Effector memory CD8-positive, alpha-beta T cell (primary cell): ENCODE data around the gene HIF1A.
A peak's percentile ranks its signal among the peaks of the same experiment; 100 is the strongest.
"Not testable (repeated sequence)": the region's sequence is repeated elsewhere in the genome, so short reads cannot be mapped to it uniquely, and the experiment has no call there.

ENCODE experiments used
- ATAC-seq: fragments of 150-1000 bp; cut with Tn5 transposase; replicated peaks from 2 replicates; pipeline ENCODE4 v1.10.0; 2021; ENCODE audit warnings: mild to moderate bottlenecking, moderate library complexity
- DNase-seq, 3 experiments: peaks; one replicate each; pipeline ENCODE4 v3.0.0; 2021
- H3K27ac Mint-ChIP-seq, 2 donors: one replicate each; pipeline ENCODE4 v1.8.0; 2022; ENCODE audit warnings: mild to moderate bottlenecking in 2 of 2, mixed read lengths in 2 of 2, moderate library complexity in 2 of 2
- H3K27me3 Mint-ChIP-seq, 2 donors: one replicate each; pipeline ENCODE4 v1.8.0; 2022; ENCODE audit warnings: mixed read lengths in 2 of 2
- H3K36me3 Mint-ChIP-seq: one replicate; pipeline ENCODE4 v1.8.0; 2022; ENCODE audit warnings: mild to moderate bottlenecking, moderate library complexity, mixed read lengths; ENCODE audit not compliant: insufficient read depth
- H3K4me1 Mint-ChIP-seq, 2 donors: one replicate each; pipeline ENCODE4 v1.8.0; 2022; ENCODE audit warnings: low read depth in 2 of 2, mixed read lengths in 2 of 2
- H3K4me3 Mint-ChIP-seq, 2 donors: one replicate each; pipeline ENCODE4 v1.8.0; 2022; ENCODE audit warnings: mild to moderate bottlenecking in 2 of 2, mixed read lengths in 2 of 2, moderate library complexity in 2 of 2
- H3K9me3 Mint-ChIP-seq, 2 donors: one replicate each; pipeline ENCODE4 v1.8.0; 2022; ENCODE audit warnings: mixed read lengths in 2 of 2

Gene HIF1A

GRCh38 chr14:61750708-61751474 lies 55.6 kb downstream of the HIF1A start:
- peaks cover 58% of the 10 kb centered on the region for H3K36me3 Mint-ChIP-seq
- H3K4me1 Mint-ChIP-seq, result peaks cover 2 to 4% of the 10 kb centered on the region in 2 donors
- no peaks in the 10 kb centered on the region for H3K9me3 Mint-ChIP-seq
- H3K27ac Mint-ChIP-seq, result peak overlapping the region; percentile 35 to 88
- peak overlapping the region; percentile 80 to 83 for H3K4me3 Mint-ChIP-seq
- DNase-seq (peak; percentile 66 to 68 (median 67)), ATAC-seq (peak; percentile 96)
- peaks cover 8 to 15% of the 10 kb centered on the region in 2 donors for H3K27me3 Mint-ChIP-seq

- Mint-ChIP-seq H3K27me3 (peaks cover 12 to 22% of the 10 kb centered on the region in 2 donors), H3K4me3 (peak overlapping the region; percentile 80 to 83), H3K27ac (peak overlapping the region in 1 of 2 donors; percentile 88), H3K36me3 (peaks cover 52% of the 10 kb centered on the region), H3K9me3 (no peaks in the 10 kb centered on the region), H3K4me1 (peaks cover 2 to 4% of the 10 kb centered on the region in 2 donors)
- ATAC-seq (no peak), DNase-seq (no peak)
These were observed 56.2 kb downstream of the HIF1A start for GRCh38 chr14:61751475-61751989.

DNA sequence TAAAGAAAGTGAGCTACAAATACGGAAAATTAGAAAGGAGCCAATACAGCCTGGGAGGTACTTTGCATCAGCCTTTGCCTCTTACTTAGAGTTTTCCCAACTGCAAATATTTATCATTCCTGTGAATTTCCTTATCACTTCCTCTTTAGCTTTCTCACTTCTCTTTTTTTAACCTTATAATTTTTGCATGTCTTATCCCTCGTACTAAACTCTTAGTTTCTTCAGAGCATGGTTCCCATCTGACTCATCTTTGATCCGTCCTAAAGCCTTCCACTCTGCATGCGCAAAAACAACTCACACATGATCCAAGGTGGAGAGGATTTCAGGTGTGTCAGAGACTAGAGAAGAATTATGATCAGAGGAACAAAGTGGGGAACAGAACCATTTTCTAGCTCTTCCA lies 57.3 kb downstream of the HIF1A start:
- no peak for DNase-seq
- Mint-ChIP-seq H3K9me3 (no peaks in the 10 kb centered on the region), H3K4me3 (no peak overlapping the region), H3K4me1 (peaks cover 2 to 4% of the 10 kb centered on the region in 2 donors), H3K36me3 (peaks cover 41% of the 10 kb centered on the region), H3K27ac (no peak overlapping the region), H3K27me3 (peaks cover 12 to 23% of the 10 kb centered on the region in 2 donors)
- no peak for ATAC-seq

DNA sequence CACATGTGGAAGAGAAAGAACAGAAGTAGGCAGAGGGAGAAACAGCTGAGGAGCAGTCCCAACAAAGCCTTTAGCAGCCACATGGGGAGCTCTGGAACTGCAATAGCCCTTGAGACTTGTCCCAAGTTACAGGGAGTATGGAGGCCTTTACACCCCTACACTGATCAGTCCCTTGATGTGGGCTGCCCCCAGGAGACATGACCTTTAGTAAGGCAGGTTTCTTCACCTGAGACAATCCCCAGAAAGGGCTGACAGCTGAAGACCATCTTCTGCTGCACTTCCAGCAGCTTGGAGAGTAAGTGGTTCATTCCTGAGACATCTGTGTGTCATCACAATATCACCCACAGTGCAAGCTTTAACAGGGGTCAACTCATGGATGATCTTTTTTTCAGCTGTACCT lies 58.3 kb downstream of the HIF1A start:
- Mint-ChIP-seq H3K27me3 (peaks cover 12 to 23% of the 10 kb centered on the region in 2 donors), H3K9me3 (no peaks in the 10 kb centered on the region), H3K4me1 (peaks cover 2 to 4% of the 10 kb centered on the region in 2 donors), H3K4me3 (no peak overlapping the region), H3K27ac (no peak overlapping the region), H3K36me3 (peaks cover 33% of the 10 kb centered on the region)
- DNase-seq, result no peak
- ATAC-seq, result no peak

- H3K4me1 Mint-ChIP-seq, result peaks cover 2 to 4% of the 10 kb centered on the region in 2 donors
- H3K27ac Mint-ChIP-seq, result no peak overlapping the region
- no peaks in the 10 kb centered on the region for H3K9me3 Mint-ChIP-seq
- ATAC-seq, result no peak
- H3K27me3 Mint-ChIP-seq, result peaks cover 12 to 23% of the 10 kb centered on the region in 2 donors
- no peak overlapping the region for H3K4me3 Mint-ChIP-seq
- DNase-seq, result no peak
- peaks cover 27% of the 10 kb centered on the region for H3K36me3 Mint-ChIP-seq
These were observed 59.5 kb downstream of the HIF1A start for GRCh38 chr14:61754627-61755381.

DNA sequence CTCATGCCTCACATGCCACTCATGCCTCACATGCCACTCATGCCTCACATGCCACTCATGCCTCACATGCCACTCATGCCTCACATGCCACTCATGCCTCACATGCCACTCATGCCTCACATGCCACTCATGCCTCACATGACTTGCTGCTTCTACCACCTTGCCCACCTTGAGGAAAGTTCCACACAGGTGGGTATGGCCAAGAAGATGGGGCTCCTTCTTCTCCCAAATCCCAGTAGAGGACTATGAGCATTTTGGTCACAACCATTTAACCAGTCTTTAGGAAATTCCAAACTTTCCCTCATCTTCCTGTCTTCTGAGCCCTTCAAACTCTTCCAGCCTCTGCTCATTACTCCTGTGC lies 60.0 kb downstream of the HIF1A start:
- H3K27ac Mint-ChIP-seq, ATAC-seq, DNase-seq, H3K4me3 Mint-ChIP-seq, H3K9me3 Mint-ChIP-seq, H3K4me1 Mint-ChIP-seq: not testable (repeated sequence)
- Mint-ChIP-seq H3K36me3 (peaks cover 21% of the 10 kb centered on the region), H3K27me3 (peaks cover 12 to 23% of the 10 kb centered on the region in 2 donors)

DNA sequence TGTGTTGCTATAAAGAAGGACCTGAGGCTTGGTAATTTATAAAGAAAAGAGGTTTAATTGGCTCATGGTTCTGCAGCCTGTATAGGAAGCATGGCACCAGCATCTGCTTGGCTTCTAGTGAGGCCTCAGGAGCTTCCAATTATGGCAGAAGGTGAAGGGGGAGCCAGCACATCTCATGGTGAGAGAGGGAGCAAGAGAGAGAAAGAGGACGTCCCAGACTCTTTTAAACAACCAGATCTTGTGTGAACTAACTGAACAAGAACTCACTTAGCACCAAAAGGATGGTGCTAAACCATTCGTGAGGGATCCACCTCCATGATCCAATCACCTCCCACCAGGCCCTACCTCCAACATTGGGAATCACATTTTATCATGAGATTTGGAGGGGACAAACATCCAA lies 60.8 kb downstream of the HIF1A start:
- H3K9me3 Mint-ChIP-seq, result no peaks in the 10 kb centered on the region
- no peaks in the 10 kb centered on the region for H3K4me1 Mint-ChIP-seq
- ATAC-seq (no peak), DNase-seq (no peak)
- peaks cover 14% of the 10 kb centered on the region for H3K36me3 Mint-ChIP-seq
- H3K27ac Mint-ChIP-seq, result no peak overlapping the region
- H3K27me3 Mint-ChIP-seq, result peaks cover 12 to 23% of the 10 kb centered on the region in 2 donors
- H3K4me3 Mint-ChIP-seq, result no peak overlapping the region

- ATAC-seq, result no peak
- Mint-ChIP-seq H3K4me3 (no peak overlapping the region), H3K4me1 (peaks cover 17 to 21% of the 10 kb centered on the region in 2 donors), H3K36me3 (peaks cover 24% of the 10 kb centered on the region), H3K27me3 (peaks cover 7 to 17% of the 10 kb centered on the region in 2 donors), H3K9me3 (no peaks in the 10 kb centered on the region), H3K27ac (no peak overlapping the region)
- no peak for DNase-seq
These were observed 64.6 kb downstream of the HIF1A start for GRCh38 chr14:61759878-61760277.

- DNase-seq, result no peak
- H3K9me3 Mint-ChIP-seq, result no peaks in the 10 kb centered on the region
- H3K36me3 Mint-ChIP-seq, result peaks cover 24% of the 10 kb centered on the region
- H3K27me3 Mint-ChIP-seq, result peaks cover 0 to under 1% of the 10 kb centered on the region in 2 donors
- H3K4me3 Mint-ChIP-seq, result peak overlapping the region; percentile 92 to 97
- peaks cover 21% of the 10 kb centered on the region in 2 donors for H3K4me1 Mint-ChIP-seq
- peak overlapping the region; percentile 95 to 98 for H3K27ac Mint-ChIP-seq
- ATAC-seq, result peak; percentile 2
These were observed 66.2 kb downstream of the HIF1A start for GRCh38 chr14:61761557-61761956.

- H3K27ac Mint-ChIP-seq, result peak within 1 kb of the TSS; percentile 95 to 98
- H3K4me1 Mint-ChIP-seq, result peaks cover 21% of the 10 kb centered on the region in 2 donors
- H3K9me3 Mint-ChIP-seq, result no peaks in the 10 kb centered on the region
- ATAC-seq (peak; percentile 95), DNase-seq (peak; percentile 97 to 98 (median 98))
- no peaks in the 10 kb centered on the region for H3K27me3 Mint-ChIP-seq
- peak within 1 kb of the TSS; percentile 92 to 97 for H3K4me3 Mint-ChIP-seq
- peaks cover 24% of the 10 kb centered on the region for H3K36me3 Mint-ChIP-seq
These were observed 66.9 kb downstream of the HIF1A start, which contains the start of gene SNAPC1 for GRCh38 chr14:61761959-61762786. Gene SNAPC1, plus strand, starts transcription at chr14:61762420. Its CDS starts 41 bp downstream, at chr14:61762461.

DNA sequence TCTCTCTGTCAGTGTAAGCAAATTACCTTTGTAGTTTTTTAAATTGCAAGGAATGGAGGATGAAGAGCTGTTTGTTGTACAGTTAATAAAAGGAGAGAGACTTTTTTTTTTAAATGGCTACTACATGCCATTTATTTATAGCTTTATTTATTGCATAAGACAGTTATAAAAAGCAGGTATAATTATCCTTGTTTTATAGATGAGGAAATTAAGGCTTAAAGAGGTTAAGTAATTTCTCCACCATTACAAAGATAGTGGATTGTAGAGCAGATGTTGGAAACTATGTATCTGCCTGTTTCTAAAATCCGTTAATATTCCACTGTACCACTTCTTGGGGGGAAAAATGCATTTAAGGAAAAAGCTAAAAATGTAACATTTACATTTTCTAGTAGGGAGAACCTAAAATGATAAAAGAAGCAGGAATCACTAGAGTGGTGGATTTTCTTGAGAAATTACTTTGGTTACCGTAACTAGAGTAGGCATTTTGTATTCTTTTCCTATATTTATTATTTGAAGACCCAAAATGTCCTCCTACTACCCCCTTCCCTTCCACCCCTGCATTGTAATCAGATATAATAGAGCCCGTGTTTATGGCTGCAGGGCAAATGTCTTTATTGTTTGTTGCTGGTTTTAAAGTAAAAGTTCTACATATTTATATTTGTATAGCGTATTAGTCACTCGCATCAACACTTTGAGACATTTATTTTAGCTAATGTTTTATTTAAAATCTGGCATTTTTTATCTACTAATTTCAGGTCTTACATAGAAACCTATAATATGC lies 69.2 kb downstream of the HIF1A start:
- Mint-ChIP-seq H3K27ac (no peak overlapping the region), H3K9me3 (no peaks in the 10 kb centered on the region), H3K4me1 (peaks cover 21% of the 10 kb centered on the region in 2 donors), H3K27me3 (no peaks in the 10 kb centered on the region), H3K36me3 (peaks cover 32% of the 10 kb centered on the region), H3K4me3 (no peak overlapping the region)
- DNase-seq, result no peak
- no peak for ATAC-seq

DNA sequence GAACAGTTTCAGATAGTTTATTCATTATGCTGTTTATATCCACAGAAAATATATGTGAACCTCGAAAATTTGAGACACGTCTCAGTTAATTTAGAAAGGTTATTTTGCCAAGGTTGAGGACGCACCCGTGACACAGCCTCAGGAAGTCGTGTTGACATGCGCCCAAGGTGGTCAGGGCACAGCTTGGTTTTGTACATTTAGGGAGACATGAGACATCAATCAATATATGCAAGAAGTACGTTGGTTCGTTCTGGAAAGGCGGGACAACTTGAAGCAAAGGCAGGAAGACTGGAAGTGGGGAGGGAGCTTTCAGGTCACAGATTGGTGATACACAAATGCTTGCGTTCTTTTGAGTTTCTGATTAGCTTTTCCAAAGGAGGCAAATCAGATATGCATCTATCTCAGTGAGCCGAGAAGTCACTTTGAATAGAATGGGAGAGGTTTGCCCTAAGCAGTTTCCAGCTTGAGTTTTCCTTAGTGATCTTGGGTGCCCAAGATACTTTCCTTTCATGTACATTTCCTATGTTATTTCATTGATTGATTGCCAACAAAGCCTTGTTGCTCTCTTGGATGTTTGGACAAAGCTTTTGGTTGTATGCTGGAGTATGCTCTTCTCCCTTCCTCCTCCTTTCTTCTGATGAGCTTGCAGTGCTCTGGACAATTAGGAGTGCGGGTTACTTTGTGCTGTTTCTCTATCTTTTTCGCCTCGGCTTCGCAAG lies 70.1 kb downstream of the HIF1A start:
- peaks cover 21% of the 10 kb centered on the region in 2 donors for H3K4me1 Mint-ChIP-seq
- no peak for DNase-seq
- ATAC-seq, result no peak
- H3K36me3 Mint-ChIP-seq, result peaks cover 32% of the 10 kb centered on the region
- H3K9me3 Mint-ChIP-seq, result no peaks in the 10 kb centered on the region
- peak overlapping the region in 1 of 2 donors; percentile 10 for H3K27ac Mint-ChIP-seq
- H3K4me3 Mint-ChIP-seq, result no peak overlapping the region
- H3K27me3 Mint-ChIP-seq, result no peaks in the 10 kb centered on the region
